ENCODE measurements around the gene TBC1D2. TPM values are rescaled to one million over a fixed set of nuclear protein-coding genes. Genes with fewer than 3 reads are reported as not detected.
"Not testable (repeated sequence)": the region's sequence is repeated elsewhere in the genome, so short reads cannot be mapped to it uniquely, and the experiment has no call there.

TBC1D2 gene
- total RNA-seq, 1 donor from 2014 or later: 10.3 TPM

DNA sequence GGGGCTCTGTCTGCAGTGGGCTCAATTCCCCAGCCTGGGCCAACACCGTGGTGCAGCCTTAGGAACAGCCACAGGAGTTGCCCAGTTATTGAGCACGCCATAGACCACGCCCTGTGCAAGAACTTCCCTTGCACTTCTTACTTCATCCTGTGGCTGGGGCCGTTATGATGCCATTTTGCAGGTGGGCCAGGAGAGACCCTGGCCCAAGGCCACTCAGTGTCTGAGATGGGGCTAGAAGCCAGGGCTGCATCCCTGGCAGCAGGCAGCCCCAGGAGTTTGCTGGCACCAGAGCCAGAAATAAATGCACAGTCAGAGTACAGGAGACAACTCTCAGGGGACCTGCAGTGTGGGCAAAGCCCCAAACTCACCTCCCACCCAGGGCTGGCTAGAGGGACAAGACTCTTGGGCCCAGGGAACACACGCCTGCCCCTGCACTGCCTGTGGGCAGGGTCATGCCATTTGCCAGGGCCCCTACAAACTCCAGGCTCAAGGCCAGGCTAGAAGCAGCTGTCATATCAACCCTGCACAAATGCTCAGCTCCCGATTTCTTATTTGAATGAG is 69.8 kb downstream of the TBC1D2 start:
- DNase-seq: no peak

DNA sequence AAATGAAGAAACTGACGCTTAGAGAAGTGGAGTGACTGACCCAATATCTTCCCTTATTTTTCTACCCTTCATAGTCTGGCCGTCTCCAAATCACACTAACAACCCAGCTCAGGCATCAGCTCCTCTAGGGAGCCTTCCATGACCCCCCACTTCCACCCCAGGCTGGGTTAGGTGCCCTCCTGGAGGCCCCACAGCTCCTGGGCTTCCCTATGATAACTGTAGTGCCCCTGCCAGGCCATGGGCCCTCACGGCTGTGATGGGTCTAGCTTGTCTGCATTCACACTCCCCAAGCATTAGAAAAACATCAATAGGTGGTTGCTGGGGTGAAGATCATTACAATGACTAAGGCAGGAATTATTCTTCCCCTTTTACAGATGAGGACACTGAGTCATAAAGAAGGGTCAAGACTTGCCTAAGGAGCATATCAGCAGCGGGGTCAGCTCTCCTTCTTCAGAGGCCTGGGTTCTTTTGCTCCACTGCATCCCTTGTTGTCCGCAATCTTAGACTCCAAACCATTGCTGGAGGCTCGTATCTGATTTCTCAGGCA is 70.4 kb downstream of the TBC1D2 start:
- DNase-seq: no peak

DNA sequence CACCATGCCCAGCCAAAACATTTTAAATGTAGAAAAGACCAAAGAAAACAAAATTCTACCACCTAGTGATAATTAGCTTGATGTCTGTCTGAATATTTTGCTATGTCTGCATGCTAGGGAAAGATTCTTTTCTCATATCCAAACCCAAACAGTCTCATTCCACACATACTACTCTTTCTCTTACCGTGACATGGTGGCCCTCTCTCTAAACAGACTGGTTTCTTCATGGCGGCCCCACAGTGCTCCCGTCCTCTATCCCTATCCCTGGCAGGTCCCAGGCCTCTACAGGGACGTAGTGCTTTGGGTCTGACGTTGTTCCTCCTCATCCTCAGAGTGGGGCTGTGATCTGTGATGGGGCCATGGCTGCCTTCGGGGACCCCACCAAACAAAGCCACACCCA is 71.1 kb downstream of the TBC1D2 start:
- no peak for DNase-seq

DNA sequence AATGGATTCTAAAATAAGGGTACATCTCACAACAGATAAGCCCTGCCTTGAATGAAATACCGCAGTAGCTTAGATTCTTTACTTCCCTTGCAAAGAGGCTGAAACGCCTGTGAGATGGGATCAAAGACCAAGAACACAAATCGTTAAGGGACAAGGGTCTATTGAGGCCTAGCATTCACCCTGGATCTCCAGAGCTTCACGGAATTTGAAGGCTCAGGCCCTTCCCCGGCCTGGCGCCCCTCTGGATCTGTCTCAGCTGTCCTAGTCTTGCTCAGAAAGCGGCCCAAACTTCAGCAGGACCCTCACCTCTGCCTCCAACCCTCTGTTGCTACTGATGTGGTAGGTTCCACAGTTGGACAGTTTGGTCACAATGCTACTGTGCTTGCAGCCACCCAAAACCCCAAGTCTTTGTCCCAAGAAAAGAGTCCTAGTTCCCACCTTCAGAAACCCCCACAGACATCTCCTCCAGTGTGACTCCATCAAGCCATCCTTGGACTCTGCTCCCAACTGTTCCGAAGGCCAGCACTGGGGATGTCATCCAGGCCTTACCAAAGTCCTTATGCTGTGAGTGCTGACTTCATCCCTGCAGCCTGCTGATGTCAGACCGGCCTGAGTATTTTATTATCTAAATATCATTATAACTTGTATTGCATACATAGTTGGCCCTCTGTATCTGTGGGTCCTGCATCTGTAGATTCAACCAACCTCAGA is 72.4 kb downstream of the TBC1D2 start:
- no peak for DNase-seq

DNA sequence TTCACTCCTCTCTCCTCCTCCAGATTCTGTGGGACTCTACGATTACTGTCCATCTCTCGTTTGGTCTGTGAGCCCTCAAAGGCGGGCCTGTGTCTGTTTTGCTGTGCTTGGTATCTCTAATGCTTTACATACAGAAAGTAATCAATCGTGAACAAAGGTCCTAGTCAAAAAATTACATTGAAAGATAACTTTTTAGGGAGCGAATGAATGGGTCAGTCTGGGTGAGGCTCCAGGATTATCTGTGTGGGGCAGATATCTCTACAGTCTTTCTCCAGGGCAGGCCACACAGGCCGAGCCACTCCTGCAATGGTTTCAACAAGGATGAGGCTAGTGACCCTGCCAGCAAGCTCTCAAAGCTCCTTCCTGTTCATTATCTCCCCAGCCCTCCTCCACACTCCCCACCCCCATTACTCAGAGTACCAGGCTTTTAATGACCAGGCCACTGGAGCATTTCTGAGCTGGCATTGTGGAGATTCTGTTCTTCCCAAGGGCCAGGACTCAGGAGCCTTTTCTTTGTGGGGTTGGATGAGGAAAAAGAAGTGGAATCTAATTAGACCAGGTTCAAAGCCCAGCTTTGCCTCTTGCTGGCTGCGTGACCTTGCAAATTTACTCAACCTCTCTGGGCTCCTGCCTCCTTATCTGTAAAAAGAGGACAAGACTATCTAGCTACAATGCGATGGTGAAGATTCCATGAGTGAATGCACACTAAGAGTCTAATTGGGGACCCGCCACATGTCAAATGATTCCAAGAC is 73.2 kb downstream of the TBC1D2 start:
- DNase-seq: no peak

DNA sequence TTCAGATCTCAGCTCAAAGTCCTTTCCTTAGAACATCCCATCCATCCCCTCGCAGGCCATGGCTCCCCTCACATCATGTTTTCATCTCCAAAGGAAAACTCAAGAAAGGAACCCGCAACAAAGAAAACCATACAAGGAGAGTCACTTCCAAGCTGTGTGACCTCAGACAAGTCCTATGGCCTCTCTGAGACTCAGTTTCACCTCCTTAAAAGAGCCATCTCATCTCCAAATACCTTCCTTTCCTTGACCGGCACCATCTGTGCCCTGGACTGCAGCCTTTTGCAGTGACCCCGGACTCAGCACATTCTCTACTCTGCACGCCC is 73.7 kb downstream of the TBC1D2 start:
- DNase-seq: no peak

DNA sequence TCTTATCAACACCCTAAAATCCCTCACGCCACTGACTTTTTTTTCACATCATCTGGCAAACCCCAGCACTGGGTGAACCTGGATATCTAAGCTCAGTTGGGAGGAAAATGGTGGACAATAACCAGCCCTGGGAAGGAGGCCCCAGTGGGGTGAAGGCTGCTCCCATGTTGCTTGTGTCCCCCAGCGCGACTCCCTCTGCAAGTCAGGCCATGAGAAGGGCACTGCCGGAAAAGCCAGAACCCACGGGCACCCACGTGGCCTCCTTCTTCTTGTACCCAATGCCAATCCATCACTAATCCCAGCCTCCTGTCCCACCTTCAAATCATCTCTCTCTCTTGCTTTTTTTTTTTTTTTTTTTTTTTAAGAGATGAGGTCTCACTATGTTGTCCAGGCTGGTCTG is 74.5 kb downstream of the TBC1D2 start:
- no peak for DNase-seq

DNA sequence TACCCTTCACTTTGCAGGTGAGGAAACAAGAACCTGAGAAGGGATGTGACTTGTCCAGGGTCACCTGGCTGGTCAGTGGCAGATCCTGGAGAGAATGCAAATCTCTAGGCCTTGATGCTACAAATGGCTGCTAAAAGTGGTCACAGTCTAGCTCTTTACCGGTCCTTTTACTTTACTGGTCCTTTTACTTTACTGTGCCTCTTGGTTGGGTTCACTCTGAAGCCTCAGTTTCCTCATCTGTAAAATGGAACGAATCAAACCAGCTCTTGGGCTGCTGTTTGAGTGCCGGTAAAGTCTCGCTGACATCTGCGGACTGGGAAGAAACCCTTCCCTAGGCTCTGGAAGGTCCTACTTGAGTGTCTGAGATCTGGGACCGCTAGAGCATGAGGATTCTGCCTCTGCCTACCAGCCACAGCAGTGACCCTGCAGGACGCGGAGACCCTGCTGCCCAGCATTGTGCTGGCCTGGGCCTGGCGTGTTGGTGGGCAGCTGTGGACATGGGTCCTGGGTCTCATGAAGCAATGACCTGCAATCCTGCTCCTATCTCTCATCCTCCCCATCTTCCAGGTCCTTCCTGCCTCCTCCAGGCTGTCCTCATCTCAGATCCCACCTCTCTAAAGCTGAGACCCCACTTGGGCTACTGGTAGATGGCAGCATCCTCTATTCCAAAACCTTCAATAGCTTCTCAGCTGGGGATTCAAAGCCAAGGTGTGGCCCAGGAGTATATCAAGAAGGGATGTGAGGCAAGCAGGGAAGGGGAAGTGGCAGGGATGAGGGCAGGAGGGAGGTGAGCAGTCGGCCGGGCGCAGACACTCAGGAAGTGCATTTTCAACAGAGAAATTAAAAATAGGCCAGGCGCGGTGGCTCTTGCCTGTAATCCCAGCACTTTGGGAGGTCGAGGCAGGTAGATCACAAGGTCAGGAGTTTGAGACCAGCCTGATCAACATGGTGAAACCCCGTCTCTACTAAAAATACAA is 76.3 kb downstream of the TBC1D2 start:
- no peak for DNase-seq

DNA sequence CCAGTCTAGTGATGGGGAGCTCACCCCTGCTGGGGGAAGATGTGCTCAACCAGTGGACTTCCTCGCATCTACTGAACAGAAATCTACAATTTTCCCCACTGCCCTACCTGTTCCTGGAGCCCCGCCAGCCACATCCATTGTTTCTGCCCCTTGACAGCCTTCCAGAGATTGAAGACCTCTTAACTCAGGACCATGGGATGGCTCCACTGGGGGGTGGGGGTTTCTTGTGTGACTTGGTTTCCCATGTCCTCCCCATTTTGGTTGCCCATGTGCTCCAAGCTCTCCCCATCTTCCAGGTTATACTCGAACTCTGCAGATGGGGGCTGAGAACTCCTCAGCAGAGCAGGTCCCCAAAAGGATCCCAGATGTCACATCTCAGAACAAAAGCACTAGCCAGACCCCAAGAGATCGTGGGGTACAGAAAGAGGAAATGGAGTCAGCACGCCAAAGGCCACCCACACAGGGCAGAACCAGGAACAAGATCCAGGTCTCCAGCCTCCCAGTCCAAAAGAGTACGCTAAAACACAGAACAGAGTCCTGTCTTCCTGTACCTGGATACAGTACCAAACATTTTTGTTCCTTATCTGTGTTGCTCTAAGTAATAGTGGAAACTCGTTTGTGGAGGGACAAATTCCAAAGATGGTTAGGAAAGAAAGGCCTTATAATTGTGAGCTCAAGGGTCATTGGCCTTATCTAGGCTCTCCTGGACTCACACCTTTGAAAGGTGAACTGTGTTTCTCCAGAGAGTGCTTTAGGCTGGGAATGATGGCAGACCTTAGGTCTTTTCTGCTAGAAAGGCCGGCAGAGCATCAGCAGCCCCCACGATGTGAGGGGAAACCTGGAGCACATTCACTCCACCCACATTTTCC is 78.8 kb downstream of the TBC1D2 start:
- DNase-seq: no peak

DNA sequence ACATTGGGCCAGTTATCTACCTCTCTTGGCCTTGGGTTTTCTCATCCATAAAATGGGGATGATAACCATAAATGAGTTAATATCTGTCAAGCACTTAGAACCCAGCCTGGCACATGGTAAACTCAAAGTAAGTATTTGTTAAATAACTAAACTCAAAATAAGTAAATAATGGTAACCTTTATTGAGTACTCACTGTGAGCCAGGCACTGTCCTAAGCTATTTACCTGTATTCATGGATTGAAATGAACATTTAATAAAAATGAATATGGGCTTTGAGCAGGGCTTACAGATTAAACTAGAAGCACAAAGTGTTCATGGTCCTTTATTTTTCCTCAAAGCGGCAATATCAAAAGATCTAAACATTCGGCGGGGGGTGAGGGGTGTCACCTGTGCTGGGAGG is 79.7 kb downstream of the TBC1D2 start:
- no peak for DNase-seq

DNA sequence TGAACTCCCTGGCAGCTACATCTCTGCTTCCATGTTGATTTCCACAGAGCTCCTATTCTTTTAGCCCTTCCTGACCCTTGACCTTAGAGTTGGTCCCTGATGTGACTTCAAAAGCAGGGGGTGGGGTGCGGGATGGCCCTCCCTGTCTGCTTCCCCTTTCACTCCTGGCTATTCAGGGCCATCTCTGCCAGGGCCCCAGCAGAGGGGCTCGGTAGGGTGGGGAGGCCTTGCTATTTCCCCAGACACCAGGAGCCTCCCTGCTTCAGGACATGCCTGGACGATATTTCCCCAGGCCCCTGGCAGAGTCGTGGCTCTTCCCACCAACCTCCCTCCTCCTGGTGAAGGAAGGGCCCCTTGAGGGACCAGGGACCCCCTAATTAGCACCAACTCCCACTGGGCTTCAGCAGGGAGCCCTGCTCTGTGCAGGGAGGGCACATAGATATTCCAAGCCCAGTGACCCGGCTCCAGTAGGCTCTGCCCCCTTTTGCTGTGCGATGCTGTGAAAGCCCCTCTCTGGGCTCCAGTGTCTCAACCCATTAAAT is 80.3 kb downstream of the TBC1D2 start:
- DNase-seq: no peak

DNA sequence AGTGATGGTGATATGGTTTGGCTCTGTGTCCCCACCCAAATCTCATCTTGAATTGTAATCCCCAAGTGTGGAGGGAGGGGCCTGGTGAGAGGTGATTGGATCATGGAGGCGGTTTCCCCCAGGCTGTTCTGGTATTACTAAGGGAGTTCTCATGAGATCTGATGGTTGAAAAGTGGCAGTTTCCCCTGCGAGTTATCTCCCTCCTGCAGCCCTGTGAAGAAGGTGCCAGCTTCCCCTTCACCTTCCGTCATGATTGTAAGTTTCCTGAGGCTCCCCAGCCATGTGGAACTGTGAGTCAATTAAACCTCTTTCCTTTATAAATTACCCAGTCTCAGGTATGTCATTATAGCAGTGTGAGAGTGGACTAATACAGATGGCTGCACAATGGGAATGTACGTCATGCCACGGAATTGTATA is 80.9 kb downstream of the TBC1D2 start:
- DNase-seq: not testable (repeated sequence)

DNA sequence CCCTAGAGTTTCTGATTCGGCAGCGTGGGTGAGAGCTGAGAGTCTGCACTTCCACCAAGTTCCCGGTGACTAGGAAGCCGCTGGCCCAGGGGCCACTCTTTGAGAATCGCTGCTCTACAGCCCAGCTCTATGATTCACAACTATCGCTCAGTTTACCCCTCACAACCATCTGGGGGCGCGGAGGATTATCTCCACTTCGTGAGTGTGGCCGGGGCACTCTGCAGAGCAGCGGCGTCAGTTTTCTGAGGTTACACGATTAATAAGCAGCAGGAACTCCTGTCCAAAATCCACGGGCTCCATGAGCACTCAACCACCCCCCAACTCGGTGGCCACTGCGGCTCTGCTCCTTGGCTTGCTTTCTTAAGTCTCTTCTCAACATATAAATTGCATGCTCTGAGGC is 82.3 kb downstream of the TBC1D2 start:
- no peak for DNase-seq

DNA sequence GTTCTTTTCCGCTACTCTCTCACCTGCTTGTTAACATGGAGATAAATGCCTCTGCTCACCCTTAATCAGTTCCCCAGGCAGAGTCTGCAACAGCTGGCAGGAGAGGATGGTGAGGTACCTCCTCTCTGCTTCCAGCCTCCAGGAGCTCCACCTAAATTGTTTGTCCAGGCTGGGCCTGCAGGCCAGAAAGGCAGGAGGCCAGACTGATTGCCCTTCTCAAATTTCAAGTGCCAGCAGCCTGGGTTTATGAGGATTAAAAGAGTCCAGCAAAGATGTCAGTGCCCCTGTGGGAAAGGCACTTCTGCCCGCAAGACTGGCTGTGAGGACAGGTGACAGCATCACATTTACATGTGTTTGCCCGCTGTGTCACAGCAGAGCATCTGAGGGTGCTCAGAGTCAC is 82.8 kb downstream of the TBC1D2 start:
- DNase-seq: peak; percentile 34

DNA sequence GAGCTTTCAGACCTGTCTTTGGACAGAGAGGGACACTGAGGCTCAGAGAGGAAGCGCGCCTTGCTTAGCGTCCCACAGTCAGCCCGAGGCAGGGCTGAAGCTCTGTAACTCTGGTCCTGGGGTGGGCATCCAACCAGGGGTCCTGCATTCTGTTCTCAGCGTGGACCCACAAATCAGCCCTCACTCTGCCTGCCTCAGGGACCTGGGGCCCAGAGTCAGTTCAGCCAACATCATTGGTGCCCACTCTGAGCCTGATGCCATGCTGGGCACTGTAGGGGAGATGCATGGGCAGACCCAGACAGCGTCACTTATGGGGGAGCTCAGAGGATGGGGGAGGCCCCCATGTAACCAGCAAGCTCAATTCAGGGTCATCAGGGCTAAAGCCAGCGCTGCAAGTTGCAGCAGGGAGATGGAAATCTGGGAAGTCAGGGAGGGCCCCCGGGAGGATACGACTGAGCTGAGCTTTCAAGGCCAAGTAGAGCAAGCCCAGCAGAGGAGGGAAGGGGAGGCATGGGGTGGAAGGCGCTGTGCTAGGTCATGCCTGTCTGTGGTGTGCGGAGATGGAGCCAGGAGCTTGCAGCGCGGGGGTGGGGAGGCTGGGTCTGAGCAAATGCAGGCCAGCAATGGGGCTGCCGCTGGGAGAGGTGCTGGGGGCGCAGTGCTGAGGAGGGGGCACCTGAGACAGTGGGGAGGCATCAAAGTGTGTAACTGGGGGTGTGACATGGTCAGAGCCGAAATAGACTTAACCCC is 84.1 kb downstream of the TBC1D2 start:
- DNase-seq: no peak

DNA sequence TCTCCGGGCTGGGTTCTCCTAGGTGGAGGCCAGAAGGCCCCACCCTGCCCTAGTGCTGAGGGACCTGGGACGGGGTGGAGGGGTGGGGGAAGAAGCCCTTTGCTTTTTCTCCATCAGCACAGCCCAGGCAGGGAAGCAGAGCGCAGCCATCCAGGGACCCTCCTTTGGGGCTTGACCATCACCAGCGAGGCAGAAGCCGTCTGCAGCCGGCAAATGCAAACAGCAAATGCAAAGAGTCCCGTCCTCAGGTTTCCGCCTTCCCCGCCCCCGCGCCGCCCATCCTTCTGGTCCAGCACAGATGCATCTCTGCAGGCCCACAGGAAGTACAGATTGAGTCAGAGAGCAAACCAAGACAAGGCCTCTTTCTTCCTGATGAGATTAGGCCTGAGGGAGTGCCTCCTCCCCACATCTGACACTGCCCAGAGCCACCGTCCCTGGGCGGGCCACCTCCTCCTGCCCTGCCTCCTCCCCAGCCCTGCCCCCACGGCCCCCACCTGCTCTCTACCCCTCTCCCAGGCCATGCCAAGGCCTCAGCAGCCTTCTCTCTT is 86.4 kb downstream of the TBC1D2 start:
- DNase-seq: peak; percentile 43

DNA sequence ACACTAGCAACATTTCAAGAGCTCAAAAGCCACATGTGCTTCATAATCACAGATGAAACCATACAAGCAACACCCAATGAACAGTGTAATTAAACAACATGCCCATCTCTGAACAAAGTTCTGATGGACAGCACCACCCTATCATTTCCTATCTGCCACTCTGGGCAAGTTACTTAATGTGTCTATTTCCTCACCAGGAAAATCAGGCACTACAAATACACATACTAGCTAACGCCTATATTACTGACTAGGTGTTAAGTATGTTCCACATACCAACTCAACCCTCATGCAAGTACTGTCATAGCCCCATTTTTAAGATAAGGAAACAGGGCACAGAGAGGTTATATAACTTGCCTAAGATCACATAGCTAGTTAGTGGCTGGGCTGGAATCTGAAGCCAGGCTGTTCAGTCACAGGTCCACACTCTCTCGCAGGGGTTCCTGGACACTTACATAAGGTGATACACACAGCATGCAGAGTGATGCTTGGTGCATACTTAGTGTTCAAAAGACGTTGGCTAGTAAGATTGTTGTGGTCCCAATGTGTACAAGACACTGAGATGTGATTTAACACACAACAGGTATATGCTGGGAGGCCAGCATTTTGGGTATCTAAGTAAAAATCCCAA is 87.2 kb downstream of the TBC1D2 start:
- no peak for DNase-seq

DNA sequence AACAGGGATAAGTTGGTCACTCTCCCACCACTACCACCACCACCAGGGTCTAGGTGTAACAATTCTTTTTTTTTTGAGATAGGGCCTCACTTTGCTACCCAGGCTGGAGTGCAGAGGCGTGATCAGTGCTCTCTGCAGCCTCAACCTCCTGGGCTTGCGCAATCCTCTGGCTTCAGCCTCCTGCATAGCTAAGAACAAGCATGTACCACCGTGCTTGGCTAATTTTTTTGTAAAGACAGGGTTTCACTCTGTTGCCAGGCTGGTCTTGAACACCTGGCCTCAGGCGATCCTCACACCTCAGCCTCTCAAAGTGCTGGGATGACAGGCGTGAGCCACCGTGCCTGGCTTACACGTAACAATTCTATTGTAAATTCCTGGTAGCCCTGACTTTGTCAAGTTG is 90.5 kb downstream of the TBC1D2 start:
- DNase-seq: no peak

DNA sequence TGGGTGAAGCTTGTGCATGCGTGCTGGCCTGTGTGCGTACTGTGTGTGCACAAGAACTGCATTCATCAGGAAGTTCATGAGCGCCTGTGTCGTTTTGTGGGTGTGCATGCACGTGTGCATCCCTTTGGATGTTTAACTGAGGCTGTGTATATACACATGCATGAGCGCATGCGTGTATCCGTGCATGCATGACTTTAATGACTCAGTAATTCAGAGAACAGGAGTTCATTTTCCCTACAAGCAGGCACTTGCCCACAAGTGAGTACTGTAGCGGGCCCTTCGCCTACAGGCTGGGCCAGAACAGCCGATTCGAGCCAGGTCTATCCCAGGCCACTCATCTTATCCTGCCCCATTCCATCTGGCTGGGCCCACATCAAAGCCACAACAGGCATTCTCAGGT is 92.8 kb downstream of the TBC1D2 start:
- peak; percentile 15 for DNase-seq
